ENCODE results near the gene ZNF611.

DNA sequence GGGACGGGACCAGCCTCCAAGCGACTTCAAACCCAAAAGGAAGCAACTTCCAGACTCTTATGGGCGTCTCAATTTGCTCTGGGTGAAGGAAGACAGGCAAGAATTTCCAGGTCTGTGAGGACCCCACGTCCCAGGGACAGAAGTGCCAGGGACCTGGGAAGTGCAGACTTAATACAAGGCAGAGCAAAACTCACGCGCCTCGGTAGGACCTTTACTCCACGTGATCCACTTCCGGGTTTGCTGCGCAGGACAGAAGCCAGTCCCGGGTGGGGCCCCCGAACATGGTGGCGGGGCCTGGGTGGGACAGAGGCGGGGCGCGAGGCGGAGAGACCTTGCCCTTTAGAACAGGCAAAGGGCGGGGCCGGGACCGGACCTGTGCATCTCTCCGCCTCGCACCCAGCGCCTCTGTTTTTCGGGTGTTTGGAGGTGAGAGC, 9.3 kb downstream of the ZNF611 start:
- TF ChIP-seq, protein P1, sequence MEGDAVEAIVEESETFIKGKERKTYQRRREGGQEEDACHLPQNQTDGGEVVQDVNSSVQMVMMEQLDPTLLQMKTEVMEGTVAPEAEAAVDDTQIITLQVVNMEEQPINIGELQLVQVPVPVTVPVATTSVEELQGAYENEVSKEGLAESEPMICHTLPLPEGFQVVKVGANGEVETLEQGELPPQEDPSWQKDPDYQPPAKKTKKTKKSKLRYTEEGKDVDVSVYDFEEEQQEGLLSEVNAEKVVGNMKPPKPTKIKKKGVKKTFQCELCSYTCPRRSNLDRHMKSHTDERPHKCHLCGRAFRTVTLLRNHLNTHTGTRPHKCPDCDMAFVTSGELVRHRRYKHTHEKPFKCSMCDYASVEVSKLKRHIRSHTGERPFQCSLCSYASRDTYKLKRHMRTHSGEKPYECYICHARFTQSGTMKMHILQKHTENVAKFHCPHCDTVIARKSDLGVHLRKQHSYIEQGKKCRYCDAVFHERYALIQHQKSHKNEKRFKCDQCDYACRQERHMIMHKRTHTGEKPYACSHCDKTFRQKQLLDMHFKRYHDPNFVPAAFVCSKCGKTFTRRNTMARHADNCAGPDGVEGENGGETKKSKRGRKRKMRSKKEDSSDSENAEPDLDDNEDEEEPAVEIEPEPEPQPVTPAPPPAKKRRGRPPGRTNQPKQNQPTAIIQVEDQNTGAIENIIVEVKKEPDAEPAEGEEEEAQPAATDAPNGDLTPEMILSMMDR (IDR thresholded peaks at IDR 0.05; ENCODE audit: insufficient read depth, low read length, poor library complexity, severe bottlenecking), result no peak
- TF ChIP-seq EZH2phosphoT487 (conservative IDR thresholded peaks at IDR 0.05; ENCODE audit: low read length), result no peak
